ENCODE results near the gene NEGR1. TPM values are rescaled to one million over a fixed set of nuclear protein-coding genes. Genes with fewer than 3 reads are reported as not detected.

Gene NEGR1
- total and polyA plus RNA-seq, 8 donors: 1.2 to 35.4 (median 7.7) TPM

GRCh38 chr1:71956613-71957285, 325.6 kb downstream of the NEGR1 start:
- TF ChIP-seq POLR2AphosphoS5 (IDR thresholded peaks at IDR 0.05) (no peak), EP300 (IDR thresholded peaks at IDR 0.05) (no peak), CTCF (IDR thresholded peaks at IDR 0.05) (no peak), POLR2A (IDR thresholded peaks at IDR 0.05) (no peak)
- no peaks in the 10 kb centered on the region for H3K36me3 ChIP-seq
- no peak for DNase-seq
- no peaks in the 10 kb centered on the region for H3K4me1 ChIP-seq
- intact Hi-C loops (cut with DNase I; ENCODE audit: low total_unique reads): no loop called here
- no peaks in the 10 kb centered on the region for H3K9me3 ChIP-seq
- 79 to 87% (median 83%) methylated on average over 2 of the region's 2 CpGs for WGBS, 5 donors
- H3K27me3 ChIP-seq: no peaks in the 10 kb centered on the region
- no peak overlapping the region for H3K4me3 ChIP-seq
- no peak overlapping the region for H3K27ac ChIP-seq

GRCh38 chr1:71950579-71950978, 331.8 kb downstream of the NEGR1 start:
- no peak for TF ChIP-seq EP300 (IDR thresholded peaks at IDR 0.05)
- no peak for TF ChIP-seq CTCF (IDR thresholded peaks at IDR 0.05)
- no peak for TF ChIP-seq POLR2A (IDR thresholded peaks at IDR 0.05)
- no peak for TF ChIP-seq POLR2AphosphoS5 (IDR thresholded peaks at IDR 0.05)
- intact Hi-C loops (cut with DNase I; ENCODE audit: low total_unique reads): no loop called here
- 63 to 78% (median 68%) methylated on average over 2 of the region's 2 CpGs for WGBS, 5 donors

GRCh38 chr1:71949681-71950080, 332.7 kb downstream of the NEGR1 start:
- H3K9me3 ChIP-seq: no peaks in the 10 kb centered on the region
- no peak for DNase-seq
- H3K4me1 ChIP-seq: peaks cover 0 to 7% (median 0%) of the 10 kb centered on the region in 4 donors
- no peaks in the 10 kb centered on the region for H3K27me3 ChIP-seq
- no peaks in the 10 kb centered on the region for H3K36me3 ChIP-seq
- TF ChIP-seq POLR2A (IDR thresholded peaks at IDR 0.05) (no peak), EP300 (IDR thresholded peaks at IDR 0.05) (no peak), CTCF (IDR thresholded peaks at IDR 0.05) (no peak), POLR2AphosphoS5 (IDR thresholded peaks at IDR 0.05) (no peak)
- no peak overlapping the region for H3K27ac ChIP-seq
- no peak overlapping the region for H3K4me3 ChIP-seq
- 56 to 72% (median 63%) methylated on average over 2 of the region's 2 CpGs for WGBS, 5 donors
- intact Hi-C loops (cut with DNase I; ENCODE audit: low total_unique reads): no loop called here

More at GRCh38 chr1:71950579-71950978, 331.8 kb downstream of the NEGR1 start:
- H3K27ac ChIP-seq: no peak overlapping the region
- no peak overlapping the region for H3K4me3 ChIP-seq
- DNase-seq: no peak
- no peaks in the 10 kb centered on the region for H3K9me3 ChIP-seq
- H3K27me3 ChIP-seq: no peaks in the 10 kb centered on the region
- no peaks in the 10 kb centered on the region for H3K36me3 ChIP-seq
- H3K4me1 ChIP-seq: peaks cover 0 to 7% (median 0%) of the 10 kb centered on the region in 4 donors

GRCh38 chr1:71948561-71948960, 333.8 kb downstream of the NEGR1 start:
- peaks cover 0 to 12% (median 0%) of the 10 kb centered on the region in 4 donors for H3K4me1 ChIP-seq
- H3K9me3 ChIP-seq: no peaks in the 10 kb centered on the region
- H3K27me3 ChIP-seq: no peaks in the 10 kb centered on the region
- no peak overlapping the region for H3K4me3 ChIP-seq
- 88 to 96% (median 92%) methylated on average over 5 of the region's 5 CpGs for WGBS, 5 donors
- no peak overlapping the region for H3K27ac ChIP-seq
- TF ChIP-seq CTCF (IDR thresholded peaks at IDR 0.05) (no peak), POLR2A (IDR thresholded peaks at IDR 0.05) (no peak)
- intact Hi-C loops (cut with DNase I; ENCODE audit: low total_unique reads): no loop called here
- no peak for DNase-seq
- no peaks in the 10 kb centered on the region for H3K36me3 ChIP-seq

Measured in stomach (tissue), 9 donors.